Prostate gland (tissue), 2 donors: ENCODE results near the gene ARMC8.

Experiments
- CTCF ChIP-seq, 4 experiments: fragments of 200-600 bp in 2 of 4; fragments of 450-650 bp in 2 of 4; sonication (generic) in 2 of 4; IDR thresholded peaks; 1 replicate in 3 of 4; 2 replicates in 1 of 4; pipeline ENCODE4 v1.5.1; 2016 to 2019; ENCODE audit warnings: antibody characterized with exemption in 4 of 4, mild to moderate bottlenecking in 2 of 4, moderate library complexity in 2 of 4
- POLR2AphosphoS5 ChIP-seq: sonication (generic); formaldehyde crosslinking; IDR thresholded peaks from one replicate; pipeline ENCODE4 v1.6.1; 2017; ENCODE audit warnings: antibody characterized with exemption

GRCh38 chr3:138196023-138196422, 8.9 kb downstream of the ARMC8 start:
- TF ChIP-seq CTCF (IDR thresholded peaks at IDR 0.05) (no peak), POLR2AphosphoS5 (no peak)
